K562 (cell line): ENCODE results near the gene GHR. TPM values are rescaled to one million over a fixed set of nuclear protein-coding genes. Genes with fewer than 3 reads are reported as not detected.

ENCODE experiments used
- ATAC-seq: fragments of 200-7000 bp; cut with Tn5 transposase; 3 replicates; pipeline ENCODE4 v1.9.1; 2020; ENCODE audit warnings: moderate library complexity
- BruUV-seq: library from RNA; stranded (reverse); fragments of 400-500 nt; replicated peaks from 2 replicates; lab custom pipeline; 2021; lab: Mats Ljungman, UMichigan
- CTCF ChIA-PET: fragments of 300-600 bp; formaldehyde crosslinking; extraction: SDS; loops from one replicate; lab custom pipeline; 2021; ENCODE audit warnings: low intra/inter-chr PET ratio; lab: Yijun Ruan, JAX
- POLR2A ChIA-PET: fragments of 300-600, 350-650 bp; sonication (Branson Sonifier 250); formaldehyde crosslinking; extraction: SDS; loops from one replicate; lab custom pipeline; 2021; ENCODE audit warnings: antibody characterized with exemption, inconsistent platforms; lab: Yijun Ruan, JAX
- DNase-seq, 4 experiments: peaks; one replicate each; pipeline versions ENCODE4 v3.0.0 to v3.0.0-alpha.2; 2011 to 2018; ENCODE audit warnings: low spot score in 3 of 4, mixed read lengths in 3 of 4; ENCODE audit errors: extremely low read depth in 1 of 4
- FAIRE-seq: peaks from 2 replicates; lab custom pipeline; 2011; peaks lifted over from hg19 to GRCh38; lab: Jason Lieb, UNC
- H2AFZ ChIP-seq: 2 replicates; pipeline ENCODE4 v1.6.0; 2011; ENCODE audit warnings: low read depth, low read length, control low read depth, inconsistent platforms
- H3K27ac ChIP-seq: fragments of 200-600 bp; 3 replicates; pipeline ENCODE4 v1.8.0; 2011; ENCODE audit warnings: low read depth, mild to moderate bottlenecking, control low read depth, inconsistent platforms, low read length, moderate library complexity, mixed read lengths; ENCODE audit errors: extremely low read depth
- H3K27me3 ChIP-seq, 2 experiments: fragments of 300-600 bp in 1 of 2; 2 replicates in 1 of 2; 3 replicates in 1 of 2; pipeline versions ENCODE4 v1.6.0 to v1.8.0; 2011; ENCODE audit warnings: inconsistent platforms in 2 of 2, low read length in 2 of 2, mild to moderate bottlenecking in 1 of 2, mixed read lengths in 1 of 2, moderate library complexity in 1 of 2; ENCODE audit not compliant: control insufficient read depth in 2 of 2, insufficient read depth in 2 of 2
- H3K36me3 ChIP-seq: fragments of 300-600 bp; 3 replicates; pipeline ENCODE4 v1.8.0; 2011; ENCODE audit warnings: mild to moderate bottlenecking, low read length, inconsistent platforms; ENCODE audit not compliant: control insufficient read depth, insufficient read depth
- H3K4me1 ChIP-seq, 2 experiments: fragments of 200-600 bp in 1 of 2; replicated peaks in 1 of 2; 2 replicates in 1 of 2; 3 replicates in 1 of 2; pipeline versions ENCODE4 v1.5.1 to v1.8.0; 2011; ENCODE audit warnings: inconsistent platforms in 2 of 2, low read length in 2 of 2, mild to moderate bottlenecking in 1 of 2, mixed read lengths in 1 of 2, moderate library complexity in 1 of 2; ENCODE audit not compliant: control insufficient read depth in 2 of 2, insufficient read depth in 2 of 2
- H3K4me2 ChIP-seq: 2 replicates; pipeline ENCODE4 v1.6.1; 2011; ENCODE audit warnings: low read length, control low read depth, inconsistent platforms, mixed read lengths; ENCODE audit not compliant: insufficient read depth
- H3K4me3 ChIP-seq: fragments of 200-600 bp; sonication (generic), shearing (Covaris generic); 2 replicates; pipeline ENCODE4 v1.5.1; 2016; ENCODE audit warnings: control low read depth, inconsistent platforms
- H3K79me2 ChIP-seq: fragments of 200-600 bp; 3 replicates; pipeline ENCODE4 v1.8.0; 2011; ENCODE audit warnings: low read length, inconsistent platforms; ENCODE audit not compliant: control insufficient read depth, insufficient read depth
- H3K9ac ChIP-seq, 2 experiments: 2 replicates each; pipeline versions ENCODE4 v1.6.0 to v1.6.1; 2011; ENCODE audit warnings: low read depth in 2 of 2, low read length in 2 of 2, control low read depth in 1 of 2, inconsistent platforms in 1 of 2, mild to moderate bottlenecking in 1 of 2, mixed read lengths in 1 of 2; ENCODE audit not compliant: insufficient read depth in 1 of 2
- H3K9me1 ChIP-seq: one replicate; pipeline ENCODE4 v1.6.0; 2011; ENCODE audit warnings: inconsistent platforms, mild to moderate bottlenecking, low read length, moderate library complexity; ENCODE audit not compliant: control insufficient read depth, insufficient read depth
- H3K9me3 ChIP-seq: replicated peaks from 2 replicates; pipeline ENCODE4 v1.5.1; 2011; ENCODE audit warnings: low read depth, low read length, inconsistent platforms; ENCODE audit not compliant: control insufficient read depth, insufficient read depth
- H4K20me1 ChIP-seq: replicated peaks from 2 replicates; pipeline ENCODE4 v1.6.1; 2011; ENCODE audit warnings: low read length, inconsistent platforms, mixed read lengths; ENCODE audit not compliant: control insufficient read depth, insufficient read depth
- BCOR ChIP-seq: fragments of 450-650 bp; IDR thresholded peaks from 2 replicates; pipeline ENCODE4 v1.6.1; 2016
- CBX8 ChIP-seq: fragments of 200-600 bp; sonication (generic); IDR thresholded peaks from 2 replicates; pipeline ENCODE4 v1.6.1; 2012; ENCODE audit warnings: borderline replicate concordance, mixed run types, low read depth, mild to moderate bottlenecking, moderate library complexity, mixed read lengths, low read length, control low read depth, inconsistent platforms; ENCODE audit not compliant: poor library complexity, severe bottlenecking; ENCODE audit errors: extremely low read depth
- DNMT1 ChIP-seq: fragments of 450-650 bp; IDR thresholded peaks from 2 replicates; pipeline ENCODE4 v1.6.1; 2016; ENCODE audit warnings: antibody characterized with exemption, mild to moderate bottlenecking
- FOXJ3 ChIP-seq: sonication (generic); formaldehyde crosslinking; IDR thresholded peaks from 2 replicates; pipeline ENCODE4 v1.4.0; 2020; ENCODE audit warnings: mild to moderate bottlenecking, missing genetic modification reagents
- MXD1 ChIP-seq: fragments of 250-450 bp; sonication (Bioruptor Pico); IDR thresholded peaks from 2 replicates; pipeline ENCODE4 v1.8.0; 2021; ENCODE audit warnings: borderline replicate concordance, mild to moderate bottlenecking, moderate library complexity; ENCODE audit not compliant: poor library complexity, severe bottlenecking
- SIN3B ChIP-seq: fragments of 450-650 bp; IDR thresholded peaks from 2 replicates; pipeline ENCODE4 v1.6.1; 2017; ENCODE audit warnings: low read depth, mild to moderate bottlenecking, moderate library complexity
- WHSC1 ChIP-seq: IDR thresholded peaks from one replicate; pipeline ENCODE4 v1.6.1; 2012; ENCODE audit warnings: low read length, control low read depth, inconsistent platforms
- WGBS: fragments of 100-300 bp; shearing (Covaris generic); methylation state at CpG from one replicate; pipeline ENCODE4 v1.1.6; 2016; ENCODE audit warnings: low coverage, mixed read lengths; ENCODE audit not compliant: insufficient coverage; ENCODE audit errors: missing lambda C conversion rate; 5-methylcytosine and 5-hydroxymethylcytosine counted together
- in situ Hi-C: fragments of 300-500 bp; cut with MboI; formaldehyde crosslinking; loops from 4 replicates; pipeline ENCODE4 v1.15.0; 2018; ENCODE audit warnings: inconsistent platforms, mixed read lengths
- intact Hi-C: fragments of 100-400 bp; cut with micrococcal nuclease; formaldehyde crosslinking; loops from 2 replicates; pipeline ENCODE4 v1.14.2; 2022
- polyA plus RNA-seq, 8 experiments: library from polyadenylated mRNA; depleted of rRNA in 4 of 8; stranded (reverse) in 5 of 8; unstranded in 3 of 8; fragments of >200 nt; fragmentation: Nextera tagmentation in 2 of 8; fragmentation: Illumina TruSeq in 1 of 8; extraction: Ambion mirVana in 2 of 8; extraction: Trizol in 1 of 8; gene quantifications; 2 replicates each; pipeline versions ENCODE4 v1.2.1 to v1.2.3, GENCODE V29; 2011 to 2014; ENCODE audit warnings: inconsistent platforms in 1 of 8, missing spikeins in 1 of 8
- total RNA-seq, 7 experiments: library from RNA; depleted of rRNA in 6 of 7; stranded (reverse); fragments of >200 nt in 6 of 7; fragmentation: Illumina TruSeq in 2 of 7; extraction: Trizol in 2 of 7; gene quantifications; 2 replicates each; pipeline versions ENCODE4 v1.2.1 to v1.2.3, GENCODE V29; 2011 to 2021; ENCODE audit warnings: low replicate concordance in 1 of 7
- TF ChIP-seq, protein P1 (sequence below): fragments of 450-650 bp; IDR thresholded peaks from 2 replicates; pipeline ENCODE4 v1.6.1; 2016; ENCODE audit warnings: mild to moderate bottlenecking, moderate library complexity

Gene GHR
- total and polyA plus RNA-seq, 9 of the 15 experiments (the other 6 are each of a cell fraction or from before 2014, with no cell fraction given), result 0.01 to 0.13 (median 0.07) TPM; not detected in 5

GRCh38 chr5:42641336-42642005 is 218.2 kb downstream of the GHR start:
- no peak for TF ChIP-seq FOXJ3 (CRISPR knock-in tag)
- no peak for TF ChIP-seq SIN3B
- no peak for TF ChIP-seq DNMT1
- no peak for TF ChIP-seq CBX8
- no peak for TF ChIP-seq BCOR
- TF ChIP-seq, protein P1, sequence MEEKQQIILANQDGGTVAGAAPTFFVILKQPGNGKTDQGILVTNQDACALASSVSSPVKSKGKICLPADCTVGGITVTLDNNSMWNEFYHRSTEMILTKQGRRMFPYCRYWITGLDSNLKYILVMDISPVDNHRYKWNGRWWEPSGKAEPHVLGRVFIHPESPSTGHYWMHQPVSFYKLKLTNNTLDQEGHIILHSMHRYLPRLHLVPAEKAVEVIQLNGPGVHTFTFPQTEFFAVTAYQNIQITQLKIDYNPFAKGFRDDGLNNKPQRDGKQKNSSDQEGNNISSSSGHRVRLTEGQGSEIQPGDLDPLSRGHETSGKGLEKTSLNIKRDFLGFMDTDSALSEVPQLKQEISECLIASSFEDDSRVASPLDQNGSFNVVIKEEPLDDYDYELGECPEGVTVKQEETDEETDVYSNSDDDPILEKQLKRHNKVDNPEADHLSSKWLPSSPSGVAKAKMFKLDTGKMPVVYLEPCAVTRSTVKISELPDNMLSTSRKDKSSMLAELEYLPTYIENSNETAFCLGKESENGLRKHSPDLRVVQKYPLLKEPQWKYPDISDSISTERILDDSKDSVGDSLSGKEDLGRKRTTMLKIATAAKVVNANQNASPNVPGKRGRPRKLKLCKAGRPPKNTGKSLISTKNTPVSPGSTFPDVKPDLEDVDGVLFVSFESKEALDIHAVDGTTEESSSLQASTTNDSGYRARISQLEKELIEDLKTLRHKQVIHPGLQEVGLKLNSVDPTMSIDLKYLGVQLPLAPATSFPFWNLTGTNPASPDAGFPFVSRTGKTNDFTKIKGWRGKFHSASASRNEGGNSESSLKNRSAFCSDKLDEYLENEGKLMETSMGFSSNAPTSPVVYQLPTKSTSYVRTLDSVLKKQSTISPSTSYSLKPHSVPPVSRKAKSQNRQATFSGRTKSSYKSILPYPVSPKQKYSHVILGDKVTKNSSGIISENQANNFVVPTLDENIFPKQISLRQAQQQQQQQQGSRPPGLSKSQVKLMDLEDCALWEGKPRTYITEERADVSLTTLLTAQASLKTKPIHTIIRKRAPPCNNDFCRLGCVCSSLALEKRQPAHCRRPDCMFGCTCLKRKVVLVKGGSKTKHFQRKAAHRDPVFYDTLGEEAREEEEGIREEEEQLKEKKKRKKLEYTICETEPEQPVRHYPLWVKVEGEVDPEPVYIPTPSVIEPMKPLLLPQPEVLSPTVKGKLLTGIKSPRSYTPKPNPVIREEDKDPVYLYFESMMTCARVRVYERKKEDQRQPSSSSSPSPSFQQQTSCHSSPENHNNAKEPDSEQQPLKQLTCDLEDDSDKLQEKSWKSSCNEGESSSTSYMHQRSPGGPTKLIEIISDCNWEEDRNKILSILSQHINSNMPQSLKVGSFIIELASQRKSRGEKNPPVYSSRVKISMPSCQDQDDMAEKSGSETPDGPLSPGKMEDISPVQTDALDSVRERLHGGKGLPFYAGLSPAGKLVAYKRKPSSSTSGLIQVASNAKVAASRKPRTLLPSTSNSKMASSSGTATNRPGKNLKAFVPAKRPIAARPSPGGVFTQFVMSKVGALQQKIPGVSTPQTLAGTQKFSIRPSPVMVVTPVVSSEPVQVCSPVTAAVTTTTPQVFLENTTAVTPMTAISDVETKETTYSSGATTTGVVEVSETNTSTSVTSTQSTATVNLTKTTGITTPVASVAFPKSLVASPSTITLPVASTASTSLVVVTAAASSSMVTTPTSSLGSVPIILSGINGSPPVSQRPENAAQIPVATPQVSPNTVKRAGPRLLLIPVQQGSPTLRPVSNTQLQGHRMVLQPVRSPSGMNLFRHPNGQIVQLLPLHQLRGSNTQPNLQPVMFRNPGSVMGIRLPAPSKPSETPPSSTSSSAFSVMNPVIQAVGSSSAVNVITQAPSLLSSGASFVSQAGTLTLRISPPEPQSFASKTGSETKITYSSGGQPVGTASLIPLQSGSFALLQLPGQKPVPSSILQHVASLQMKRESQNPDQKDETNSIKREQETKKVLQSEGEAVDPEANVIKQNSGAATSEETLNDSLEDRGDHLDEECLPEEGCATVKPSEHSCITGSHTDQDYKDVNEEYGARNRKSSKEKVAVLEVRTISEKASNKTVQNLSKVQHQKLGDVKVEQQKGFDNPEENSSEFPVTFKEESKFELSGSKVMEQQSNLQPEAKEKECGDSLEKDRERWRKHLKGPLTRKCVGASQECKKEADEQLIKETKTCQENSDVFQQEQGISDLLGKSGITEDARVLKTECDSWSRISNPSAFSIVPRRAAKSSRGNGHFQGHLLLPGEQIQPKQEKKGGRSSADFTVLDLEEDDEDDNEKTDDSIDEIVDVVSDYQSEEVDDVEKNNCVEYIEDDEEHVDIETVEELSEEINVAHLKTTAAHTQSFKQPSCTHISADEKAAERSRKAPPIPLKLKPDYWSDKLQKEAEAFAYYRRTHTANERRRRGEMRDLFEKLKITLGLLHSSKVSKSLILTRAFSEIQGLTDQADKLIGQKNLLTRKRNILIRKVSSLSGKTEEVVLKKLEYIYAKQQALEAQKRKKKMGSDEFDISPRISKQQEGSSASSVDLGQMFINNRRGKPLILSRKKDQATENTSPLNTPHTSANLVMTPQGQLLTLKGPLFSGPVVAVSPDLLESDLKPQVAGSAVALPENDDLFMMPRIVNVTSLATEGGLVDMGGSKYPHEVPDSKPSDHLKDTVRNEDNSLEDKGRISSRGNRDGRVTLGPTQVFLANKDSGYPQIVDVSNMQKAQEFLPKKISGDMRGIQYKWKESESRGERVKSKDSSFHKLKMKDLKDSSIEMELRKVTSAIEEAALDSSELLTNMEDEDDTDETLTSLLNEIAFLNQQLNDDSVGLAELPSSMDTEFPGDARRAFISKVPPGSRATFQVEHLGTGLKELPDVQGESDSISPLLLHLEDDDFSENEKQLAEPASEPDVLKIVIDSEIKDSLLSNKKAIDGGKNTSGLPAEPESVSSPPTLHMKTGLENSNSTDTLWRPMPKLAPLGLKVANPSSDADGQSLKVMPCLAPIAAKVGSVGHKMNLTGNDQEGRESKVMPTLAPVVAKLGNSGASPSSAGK, result no peak
- TF ChIP-seq MXD1 (CRISPR knock-in tag), result no peak
- no peak for TF ChIP-seq WHSC1
- no peak overlapping the region for H3K27ac ChIP-seq
- H3K79me2 ChIP-seq, result no peaks in the 10 kb centered on the region
- H3K36me3 ChIP-seq, result no peaks in the 10 kb centered on the region
- no peaks in the 10 kb centered on the region for H3K9me3 ChIP-seq
- DNase-seq (no peak), FAIRE-seq (no peak), ATAC-seq (no peak)
- no peaks in the 10 kb centered on the region; a peak in 1 of 5 replicates for H3K27me3 ChIP-seq
- POLR2A ChIA-PET, result no interaction called here
- no peaks in the 10 kb centered on the region for H4K20me1 ChIP-seq
- CTCF ChIA-PET, result no interaction called here
- no TSS peak for BruUV-seq
- no peak overlapping the region for H3K4me3 ChIP-seq
- in situ Hi-C loops, result no loop called here
- no peaks in the 10 kb centered on the region for H3K9me1 ChIP-seq
- no peaks in the 10 kb centered on the region for H3K4me1 ChIP-seq
- H3K4me2 ChIP-seq, result no peak overlapping the region
- WGBS, result 0% methylated on average over 4 of the region's 4 CpGs
- no peak overlapping the region for H3K9ac ChIP-seq
- no peak overlapping the region for H2AFZ ChIP-seq
- intact Hi-C loops, result no loop called here
